T-helper 2 cell treated with Interferon-gamma antibody and Interleukin-4, amounts not matched to agents 100 ng/mL and 5 ng/mL, for 36 hours (primary cell): ENCODE data around the gene SCN4B. TPM values are rescaled to one million over a fixed set of nuclear protein-coding genes. Genes with fewer than 3 reads are reported as not detected.

Experiments
- intact Hi-C: fragments of 100-400 bp; cut with micrococcal nuclease; formaldehyde crosslinking; loops from one replicate; pipeline ENCODE4 v1.15.1; 2023
- total RNA-seq: library from RNA; stranded (reverse); gene quantifications from 2 replicates; pipeline ENCODE4 v1.2.3, GENCODE V29; 2022

SCN4B gene
- total RNA-seq, 1 donor from 2014 or later, result 0.11 TPM

DNA sequence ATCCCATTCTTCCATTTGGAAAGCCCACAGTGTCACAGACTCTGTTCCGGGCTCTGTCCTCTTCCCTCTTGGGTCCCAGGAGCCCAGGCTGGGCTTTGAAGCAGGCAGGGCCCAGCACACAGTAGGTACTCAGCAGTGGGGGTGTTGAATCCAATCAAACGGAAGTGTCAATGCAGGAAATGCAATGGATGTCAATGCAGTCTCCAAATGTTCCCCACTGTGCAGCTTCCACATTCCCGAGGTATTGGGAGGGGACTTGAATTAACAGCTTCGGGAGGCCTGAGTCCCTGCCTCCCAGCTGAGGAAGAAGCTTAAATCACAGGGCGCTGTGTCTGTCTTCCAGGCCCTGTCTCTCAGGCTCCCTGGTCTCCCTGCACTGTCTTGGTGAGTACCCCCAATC is 44.1 kb downstream of the SCN4B start:
- intact Hi-C loops, result no loop called here

DNA sequence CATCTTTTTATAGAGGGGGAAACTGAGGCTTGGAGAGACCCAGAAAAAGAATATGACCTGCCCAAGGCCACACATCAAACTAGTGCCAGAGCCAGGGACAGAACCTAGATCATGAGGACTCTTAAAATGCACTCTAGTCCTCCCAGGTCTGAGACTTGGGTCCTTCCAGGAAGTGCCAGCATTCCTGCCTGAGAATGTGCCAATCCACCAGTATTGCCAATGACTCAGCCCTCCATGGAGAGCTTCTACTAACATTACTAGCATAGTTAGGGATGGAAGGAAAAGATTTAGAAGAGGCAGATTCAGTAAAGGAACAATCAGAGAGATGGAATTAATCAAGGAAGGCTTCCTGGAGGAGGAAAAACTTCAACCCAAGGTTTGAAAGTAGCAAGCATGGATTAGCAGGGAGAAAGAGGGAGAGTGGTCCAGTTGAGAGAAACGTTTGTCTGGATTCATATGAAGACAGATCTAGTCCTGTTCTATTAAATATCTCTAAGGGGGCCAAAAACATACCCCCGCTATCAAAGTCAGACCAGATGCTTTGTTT is 45.8 kb downstream of the SCN4B start:
- intact Hi-C loops, result no loop called here

DNA sequence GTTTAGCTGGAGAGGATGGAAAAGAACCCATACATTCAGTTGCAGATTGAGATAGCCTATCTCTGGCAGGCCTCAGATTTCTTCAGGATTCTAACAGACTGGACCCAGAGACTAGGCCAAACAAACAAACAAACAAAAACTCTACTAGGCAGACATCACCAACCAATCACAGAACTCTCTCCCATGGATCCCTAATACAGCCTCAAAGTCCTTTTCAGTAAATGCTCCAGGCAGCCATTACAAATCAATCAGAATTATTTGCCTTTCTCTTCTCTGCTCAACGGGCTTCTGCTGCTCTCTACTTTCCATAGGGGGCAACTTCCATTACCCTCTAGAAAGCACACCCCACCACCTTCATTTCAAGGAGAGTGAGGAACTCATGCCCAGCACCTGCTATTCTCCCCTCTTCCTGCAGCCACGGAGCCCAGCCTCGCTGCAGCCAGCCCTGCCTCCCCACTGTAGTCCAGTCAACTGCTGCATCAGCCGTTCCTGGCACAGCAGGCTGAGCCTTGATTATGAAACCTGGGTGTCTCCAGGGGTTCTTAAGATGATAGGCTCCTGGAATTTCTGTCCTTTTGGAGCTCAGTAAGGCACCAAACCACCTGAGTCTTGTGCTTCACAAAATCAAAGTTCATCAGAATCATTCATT is 46.8 kb downstream of the SCN4B start:
- intact Hi-C loops, result no loop called here

DNA sequence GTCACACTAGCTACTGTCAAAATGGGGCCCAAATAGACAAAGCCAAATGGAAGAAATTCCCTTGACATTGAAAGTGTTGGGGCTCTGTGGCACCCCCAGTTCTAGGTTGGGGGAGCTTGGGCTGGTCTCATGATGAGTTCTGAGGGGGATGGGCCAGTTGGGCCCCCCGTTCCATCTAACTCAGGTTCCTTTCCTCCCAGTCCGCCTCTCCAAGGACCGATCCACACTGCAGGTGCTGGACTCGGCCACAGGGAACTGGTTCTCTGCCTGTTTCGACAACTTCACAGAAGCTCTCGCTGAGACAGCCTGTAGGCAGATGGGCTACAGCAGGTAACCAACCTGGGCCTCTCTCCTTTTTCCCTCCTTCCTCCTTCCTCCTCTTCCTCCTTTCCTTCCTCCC is 48.1 kb downstream of the SCN4B start:
- intact Hi-C loops, result no loop called here

DNA sequence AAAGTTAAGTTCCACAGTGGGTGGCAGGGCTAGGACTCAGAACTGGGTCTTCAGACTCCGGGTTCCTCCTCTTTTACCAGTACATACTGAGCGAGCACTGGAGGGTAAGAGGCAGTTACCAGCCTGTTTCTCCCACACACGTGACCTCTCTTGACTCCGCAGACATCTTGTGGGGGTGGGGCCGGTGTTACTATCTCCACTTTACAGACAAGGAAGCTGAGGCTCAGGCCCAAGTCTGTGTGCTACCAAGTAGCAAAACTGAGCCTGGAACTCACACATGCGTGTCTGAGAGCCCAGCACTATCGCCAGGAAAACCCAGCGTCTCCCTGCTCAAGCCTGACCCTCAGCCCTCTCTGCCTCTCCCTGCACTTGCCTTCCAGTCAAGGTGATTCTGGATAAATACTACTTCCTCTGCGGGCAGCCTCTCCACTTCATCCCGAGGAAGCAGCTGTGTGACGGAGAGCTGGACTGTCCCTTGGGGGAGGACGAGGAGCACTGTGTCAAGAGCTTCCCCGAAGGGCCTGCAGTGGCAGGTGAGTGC is 49.8 kb downstream of the SCN4B start:
- intact Hi-C loops, result no loop called here

DNA sequence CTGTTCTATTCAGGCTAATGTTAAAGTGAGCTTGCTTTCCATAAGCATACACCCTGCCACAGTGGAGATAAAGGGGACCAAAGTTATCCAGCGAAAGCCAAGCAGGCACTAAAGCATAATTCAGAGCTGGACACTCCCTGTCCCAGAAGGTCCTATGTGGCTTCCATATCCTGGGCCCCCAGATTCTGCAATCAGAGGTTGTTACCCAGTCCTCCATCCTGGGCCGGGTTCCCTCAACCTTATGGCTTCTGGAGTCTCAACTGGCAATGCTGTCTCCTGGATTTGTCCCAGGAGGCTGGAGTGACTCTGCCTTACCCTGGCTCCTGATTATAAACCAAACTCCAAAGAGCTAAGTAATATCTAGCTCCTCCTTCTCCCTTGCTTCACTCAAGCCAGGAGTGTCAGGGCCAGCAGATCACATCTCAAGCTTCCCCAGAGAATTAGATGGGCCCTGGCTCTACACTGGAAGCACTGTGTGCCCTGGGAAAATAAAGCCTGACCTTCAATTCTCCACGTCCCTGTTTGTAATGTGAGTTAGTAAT is 51.9 kb downstream of the SCN4B start:
- intact Hi-C loops, result no loop called here

DNA sequence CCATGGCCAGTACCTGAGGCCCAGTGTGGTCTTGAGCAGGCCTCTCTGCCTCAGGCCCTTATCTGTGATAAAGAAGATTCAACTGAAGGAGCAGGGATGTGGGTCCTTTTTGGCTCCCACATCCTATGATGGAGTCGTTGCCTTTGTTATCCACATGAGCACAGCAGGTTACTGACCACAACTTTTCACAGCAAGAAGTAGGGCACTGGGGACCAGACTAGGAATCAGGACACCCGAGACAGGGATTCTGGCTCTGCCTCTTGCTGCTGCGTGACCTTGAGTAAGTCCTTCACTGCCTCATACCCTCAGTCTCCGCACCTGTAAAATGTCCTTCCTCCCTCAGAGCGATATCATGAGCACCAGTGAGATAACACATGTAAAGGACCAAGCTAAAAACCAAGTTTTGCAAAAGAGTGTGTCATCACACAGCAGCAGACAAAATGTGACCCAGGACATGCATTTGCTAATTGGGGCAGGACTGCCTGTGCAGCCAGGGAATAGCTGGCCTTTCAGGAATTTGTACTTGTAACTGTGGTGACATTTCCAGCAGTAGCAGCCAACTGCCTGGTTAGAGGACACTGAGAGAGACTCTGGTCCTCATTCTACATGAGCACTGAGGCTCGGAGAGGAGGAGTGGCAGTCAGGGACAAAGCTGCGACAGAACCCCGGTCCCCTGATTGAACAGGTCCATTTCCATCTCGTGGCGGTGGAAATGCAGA is 52.6 kb downstream of the SCN4B start:
- intact Hi-C loops, result no loop called here

DNA sequence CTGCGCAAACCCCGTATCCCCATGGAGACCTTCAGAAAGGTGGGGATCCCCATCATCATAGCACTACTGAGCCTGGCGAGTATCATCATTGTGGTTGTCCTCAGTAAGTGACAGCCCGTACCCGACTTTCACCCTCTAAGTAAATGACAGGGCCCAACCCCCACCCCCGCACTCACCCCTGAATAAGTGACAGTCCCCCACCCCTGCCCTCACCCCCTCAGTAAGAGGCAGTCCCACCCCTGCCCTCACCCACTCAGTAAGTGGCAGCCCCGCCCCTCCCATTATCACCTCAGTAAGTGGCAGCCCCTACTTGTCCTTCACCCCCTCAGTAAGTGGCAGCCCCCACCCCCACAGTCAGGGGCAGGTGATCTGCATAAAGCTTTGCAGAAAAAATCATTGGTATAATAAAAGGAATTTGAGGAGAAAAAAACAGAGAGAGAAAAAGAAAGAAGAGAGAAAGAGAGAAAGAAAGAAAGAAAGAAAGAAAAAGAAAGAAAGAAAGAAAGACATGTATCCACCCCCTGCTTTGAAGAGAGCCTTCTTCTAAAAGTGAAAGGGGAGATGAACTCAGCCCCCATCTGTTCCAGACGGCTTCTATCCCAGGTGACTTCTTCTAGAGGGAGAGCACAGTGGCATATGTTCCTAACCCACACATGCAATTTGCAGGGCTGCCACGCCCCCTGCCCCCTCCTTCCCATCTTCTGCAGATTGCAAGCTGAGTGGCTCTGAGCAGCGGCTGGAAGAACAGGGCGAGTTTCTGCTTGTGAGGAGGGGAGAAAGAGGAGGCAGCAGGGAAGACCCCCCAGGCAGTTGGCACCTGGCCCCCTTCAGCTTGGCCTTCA is 53.4 kb downstream of the SCN4B start:
- intact Hi-C loops, result no loop called here

DNA sequence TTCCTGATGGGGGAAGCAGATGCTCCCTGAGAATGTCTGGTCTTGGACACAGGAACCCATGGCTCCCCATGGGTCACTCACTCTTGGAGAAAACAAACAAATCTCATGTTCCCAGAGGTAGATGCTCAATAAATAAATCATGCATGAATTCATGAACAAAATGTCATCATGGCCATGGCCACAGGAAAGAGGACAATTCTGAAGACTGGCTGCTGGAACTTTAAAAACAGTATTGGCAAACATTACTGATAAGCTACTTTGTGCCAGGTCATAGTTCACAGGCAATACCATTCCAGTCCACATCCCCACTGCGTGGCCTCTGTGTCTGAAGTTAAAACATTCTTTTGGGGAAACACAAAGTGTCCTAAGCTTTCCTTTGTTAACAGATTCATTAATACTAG is 56.7 kb downstream of the SCN4B start:
- intact Hi-C loops, result no loop called here

DNA sequence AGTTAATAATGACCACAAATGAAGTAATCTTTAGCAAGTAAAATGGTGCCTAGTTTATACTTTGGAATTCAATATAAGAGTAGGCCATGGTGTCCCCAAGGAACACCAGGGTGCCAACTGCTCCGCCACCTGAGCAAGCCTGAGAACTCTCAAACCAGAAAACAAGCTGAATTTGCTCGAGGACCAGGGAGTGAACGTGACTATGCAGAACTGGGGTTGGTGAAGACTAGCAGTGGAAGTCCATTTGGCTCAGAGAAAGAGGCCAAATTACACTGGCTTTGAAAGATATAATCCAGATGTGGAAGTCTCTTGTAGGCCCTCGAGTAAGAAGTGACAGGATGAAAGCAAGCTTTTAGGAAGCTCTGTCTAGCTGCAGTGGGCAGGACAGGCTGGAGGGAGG is 57.1 kb downstream of the SCN4B start:
- intact Hi-C loops, result no loop called here

DNA sequence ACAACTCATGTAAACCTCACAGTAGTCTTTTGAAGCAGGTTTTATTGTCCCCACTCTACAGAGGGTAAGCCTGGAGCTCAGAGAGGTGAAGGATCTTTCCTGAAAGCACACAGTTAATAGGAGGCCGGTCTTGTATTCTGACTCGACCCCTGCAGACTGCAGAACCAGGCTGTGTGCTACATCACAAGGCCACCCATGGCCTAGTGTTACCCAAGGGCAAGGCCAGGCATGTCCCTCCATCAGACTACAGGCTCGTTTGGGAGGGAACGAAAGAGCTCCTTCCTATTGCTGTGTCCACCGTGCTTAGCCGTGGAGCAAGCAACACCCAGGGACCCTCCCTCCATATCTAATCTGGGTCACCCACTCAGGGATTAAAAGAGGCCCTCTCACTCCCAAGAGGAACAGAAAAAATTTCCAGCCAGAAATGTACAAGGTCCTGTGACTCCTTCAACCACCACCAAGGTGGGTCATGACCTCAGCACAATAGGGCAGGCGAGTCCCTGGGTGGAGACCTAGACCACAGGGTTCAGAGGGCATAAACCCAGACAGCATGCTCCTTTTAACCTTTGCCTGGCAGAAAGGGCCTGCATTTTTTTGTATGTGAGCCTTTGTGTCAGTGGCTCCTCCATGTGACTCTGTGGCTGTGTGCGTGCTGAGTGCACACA is 59.6 kb downstream of the SCN4B start:
- intact Hi-C loops, result no loop called here

DNA sequence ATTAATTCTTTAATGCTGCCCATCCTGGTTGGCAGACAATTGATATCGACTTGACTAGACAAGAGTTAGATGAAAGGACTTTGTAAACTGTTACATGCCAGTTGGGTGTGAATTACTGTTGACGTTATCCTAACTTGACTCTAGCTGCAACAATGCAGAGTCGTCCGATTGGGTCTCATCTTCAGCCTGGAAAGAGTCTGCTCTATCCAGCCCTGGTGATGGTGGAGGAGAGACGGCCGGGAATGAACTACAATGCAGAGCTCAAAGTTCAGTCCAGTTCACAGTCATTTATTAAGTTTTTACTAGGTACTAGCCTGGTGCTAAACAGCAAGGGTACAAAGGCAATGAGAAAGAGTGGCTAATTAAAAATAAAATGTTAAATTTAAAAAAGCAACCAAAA is 60.9 kb downstream of the SCN4B start:
- intact Hi-C loops, result no loop called here

DNA sequence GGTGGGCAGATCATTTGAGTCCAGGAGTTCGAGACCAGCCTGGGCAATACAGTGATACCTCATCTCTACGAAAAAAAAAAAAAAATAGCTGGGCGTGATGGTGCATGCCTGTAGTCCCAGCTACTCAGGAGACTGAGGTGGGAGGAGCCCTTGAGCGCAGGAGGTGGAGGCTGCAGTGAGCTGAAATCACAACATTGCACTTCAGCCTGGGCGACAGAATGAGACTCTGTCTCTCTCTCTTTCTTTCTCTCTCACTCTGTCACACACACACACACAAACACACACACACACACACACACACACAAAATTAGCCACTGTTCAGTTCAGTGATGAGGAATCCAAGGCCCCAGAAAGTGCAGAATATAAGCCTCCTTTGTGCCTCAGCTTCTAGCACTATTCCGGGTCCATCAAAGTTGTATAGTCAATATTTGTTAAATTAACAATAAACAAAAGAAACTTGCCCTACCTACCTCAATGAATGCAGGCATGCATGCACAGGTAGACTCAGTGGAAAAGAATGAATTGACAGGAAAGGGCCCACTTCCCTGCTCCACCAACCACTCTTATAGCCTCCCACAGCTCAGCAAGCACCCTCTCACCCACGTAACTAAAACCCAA is 62.0 kb downstream of the SCN4B start:
- intact Hi-C loops, result no loop called here

DNA sequence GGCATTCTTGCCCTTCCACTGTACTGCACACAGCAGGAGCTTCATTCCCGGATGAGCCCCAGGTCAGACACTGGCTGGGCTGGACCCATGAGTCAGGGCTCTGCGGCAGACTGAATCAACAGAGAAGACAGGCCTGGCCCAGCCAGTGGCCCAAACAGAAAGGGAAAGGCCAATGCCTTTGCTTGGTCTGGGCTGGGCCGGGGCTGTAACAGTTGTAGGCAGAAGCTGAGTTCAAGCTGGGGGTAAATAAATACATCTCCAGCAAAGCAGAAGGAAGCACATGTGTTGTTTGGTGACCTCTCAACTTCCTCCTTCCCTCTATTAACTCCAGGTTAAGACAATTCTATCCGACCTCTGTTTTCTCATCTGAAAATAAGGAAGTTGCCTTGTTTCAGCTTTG is 64.1 kb downstream of the SCN4B start:
- intact Hi-C loops, result no loop called here

DNA sequence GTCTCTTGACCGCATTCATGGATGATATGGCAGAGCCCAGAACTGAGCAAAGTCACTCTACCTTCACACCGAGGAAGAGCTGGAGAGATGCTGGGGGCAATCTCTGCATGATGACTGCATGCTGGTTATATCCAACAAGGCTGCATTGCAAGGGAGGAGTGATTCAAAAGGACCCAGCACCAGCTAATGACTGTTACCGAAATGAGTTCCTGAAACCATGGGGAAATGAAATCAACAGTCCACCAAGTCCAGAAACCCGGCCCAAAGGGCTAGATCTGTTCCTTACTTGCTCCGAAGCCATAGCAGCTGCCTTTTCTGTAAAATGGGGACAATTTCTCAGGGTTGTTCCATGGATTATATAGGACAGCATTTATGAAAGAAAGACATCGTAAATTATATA is 64.7 kb downstream of the SCN4B start:
- intact Hi-C loops, result no loop called here

DNA sequence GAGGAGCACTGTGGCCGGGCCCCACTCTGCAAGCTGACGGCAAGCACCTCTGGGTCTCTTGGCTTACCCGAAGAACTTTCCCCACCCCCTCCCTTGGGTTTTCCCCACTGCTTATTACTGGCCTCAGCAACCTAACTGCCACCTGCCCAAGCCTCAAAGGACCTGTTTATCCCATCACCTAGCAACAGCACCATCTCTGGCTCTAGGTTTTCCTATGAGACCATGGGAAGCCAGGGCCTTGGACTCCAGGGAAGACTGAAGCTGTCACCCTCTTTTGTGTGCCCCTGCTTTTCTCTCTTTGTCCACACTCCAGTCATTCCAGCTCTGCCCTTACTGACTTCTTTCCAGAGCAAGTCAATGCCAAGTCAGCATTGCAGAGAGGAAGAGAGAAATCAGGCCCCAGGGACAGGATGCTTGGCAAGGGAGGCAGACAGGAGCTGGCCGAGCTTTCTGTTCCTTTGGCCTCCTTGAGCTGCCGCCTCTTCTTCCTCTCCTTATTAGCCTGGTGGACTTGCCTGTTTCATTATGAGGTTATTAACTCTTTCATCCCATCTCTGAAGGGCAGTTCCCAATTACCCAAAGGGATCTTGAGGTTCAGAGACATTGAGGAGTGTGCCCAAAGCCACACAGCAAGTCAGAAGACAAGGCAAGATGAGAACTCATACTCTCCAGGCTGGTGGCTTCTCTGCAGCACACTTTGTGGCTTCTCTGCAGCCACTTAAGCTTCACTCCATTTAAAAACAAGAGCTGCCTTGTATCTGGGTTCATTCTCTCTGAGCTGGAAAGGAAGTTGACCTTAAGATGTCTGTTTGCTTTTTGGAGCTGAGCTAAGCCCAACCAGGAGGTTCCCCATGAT is 65.5 kb downstream of the SCN4B start, which contains the start of gene SMIM35:
Gene SMIM35, minus strand, starts transcription at position 51 of the 856 bp plus-strand sequence. CDS start 206 bp downstream, outside the sequence.
- intact Hi-C loops, result no loop called here

DNA sequence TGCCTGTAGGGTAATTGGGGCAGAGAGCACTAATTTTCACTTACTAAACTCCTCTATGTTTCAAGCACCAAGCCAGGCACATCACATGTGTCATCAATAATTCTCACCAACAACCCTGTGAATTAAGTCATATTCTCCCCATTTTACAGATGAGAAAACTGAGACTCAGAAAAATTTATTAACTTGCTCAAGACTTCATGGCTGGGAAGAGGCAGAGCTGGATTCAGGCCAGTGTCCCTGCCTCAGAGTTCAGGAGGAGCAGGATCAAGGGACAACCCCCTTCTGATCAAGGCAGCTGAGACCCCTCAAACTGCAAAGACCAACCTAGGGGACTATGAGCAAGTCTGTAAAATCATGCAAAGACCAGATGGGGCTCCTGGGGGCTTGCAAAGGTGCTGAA is 68.0 kb downstream of the SCN4B start:
- intact Hi-C loops, result no loop called here

DNA sequence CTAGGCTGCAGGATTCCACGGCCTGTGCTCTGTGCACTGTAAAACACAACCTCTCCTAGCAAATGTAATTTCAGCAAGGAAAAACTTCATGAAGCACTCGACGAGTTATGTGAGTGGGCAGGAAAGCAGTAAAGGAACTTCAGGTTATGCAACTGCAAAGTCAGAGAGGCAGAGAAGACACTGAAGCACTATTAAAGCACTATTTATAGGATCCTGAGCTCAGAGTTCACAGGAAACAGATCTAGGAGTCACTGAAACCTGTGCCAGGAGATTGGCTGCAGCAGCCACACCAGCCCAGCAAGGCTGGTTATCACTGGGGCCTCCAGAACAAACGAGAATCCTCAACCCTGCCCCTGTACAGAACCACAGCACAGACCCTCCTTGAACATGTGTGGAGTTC is 68.4 kb downstream of the SCN4B start:
- intact Hi-C loops, result no loop called here
